ENCODE results near the gene DHRSX. TPM values are rescaled to one million over a fixed set of nuclear protein-coding genes. Genes with fewer than 3 reads are reported as not detected.

The DHRSX gene
- total and polyA plus RNA-seq, 2 of the 8 experiments (the other 6 are each of a cell fraction or from before 2014, with no cell fraction given) = 35.1 to 43.4 TPM

GRCh38 chrX:2176733-2177132 is 324.0 kb downstream of the DHRSX start:
- ChIA-PET CTCF (ENCODE audit: partially characterized antibody) (no interaction called here), POLR2A (ENCODE audit: partially characterized antibody) (no interaction called here)
- no peaks in the 10 kb centered on the region for H3K27me3 ChIP-seq (replicated peaks in 1 of 4; ENCODE audit: control insufficient read depth in 3 of 4, extremely low read depth in 1 of 4, insufficient read depth in 3 of 4, low read length in 3 of 4)
- no peaks in the 10 kb centered on the region for H3K79me2 ChIP-seq (ENCODE audit: control insufficient read depth in 1 of 2, insufficient read depth in 2 of 2, low read length in 2 of 2)
- H4K20me1 ChIP-seq (replicated peaks in 1 of 2; ENCODE audit: control insufficient read depth in 1 of 2, insufficient read depth in 2 of 2, low read length in 2 of 2) = no peaks in the 10 kb centered on the region
- H3K4me3 ChIP-seq (ENCODE audit: extremely low read depth in 1 of 4, insufficient read depth in 2 of 4, low read depth in 3 of 4, low read length in 4 of 4) = no peak overlapping the region
- no peak overlapping the region for H2AFZ ChIP-seq (ENCODE audit: low read length)
- no peak overlapping the region for H2BK15ac ChIP-seq (ENCODE audit: low read length)
- no peak overlapping the region for H3K4me2 ChIP-seq (ENCODE audit: insufficient read depth in 1 of 2, low read depth in 2 of 2, low read length in 2 of 2)
- H3K56ac ChIP-seq (replicated peaks; ENCODE audit: insufficient read length, low read depth, low read length) = no peak overlapping the region
- H3K9me3 ChIP-seq (ENCODE audit: insufficient read depth in 2 of 2, low read depth in 1 of 2, low read length in 1 of 2) = no peaks in the 10 kb centered on the region
- H3K27ac ChIP-seq (ENCODE audit: low read depth, low read length) = 0 out of 2 replicates have a peak overlapping the region, but pooled peaks have one; percentile 52
- no peak overlapping the region for H4K5ac ChIP-seq (ENCODE audit: insufficient read length, low read depth, low read length)
- no peak overlapping the region for H3K14ac ChIP-seq (ENCODE audit: insufficient read length)
- H2BK120ac ChIP-seq (replicated peaks; ENCODE audit: low read depth, low read length) = no peak overlapping the region
- FAIRE-seq (no peak), DNase-seq (ENCODE audit: low read depth in 1 of 2, low spot score in 2 of 2) (no peak)
- H3K79me1 ChIP-seq (ENCODE audit: low read depth, low read length) = no peaks in the 10 kb centered on the region
- H2BK5ac ChIP-seq (ENCODE audit: low read depth, low read length) = no peak overlapping the region; the same call in 1 of the 2 replicates
- peaks cover 0 to under 1% (median 0%) of the 10 kb centered on the region in 4 experiments; a peak in 2 of 7 replicates for H3K4me1 ChIP-seq (replicated peaks in 1 of 4; ENCODE audit: control insufficient read depth in 3 of 4, insufficient read depth in 4 of 4, low read length in 3 of 4)
- H2BK12ac ChIP-seq (ENCODE audit: low read depth, low read length) = no peak overlapping the region; the same call in 1 of the 2 replicates
- no peak overlapping the region for H3K4ac ChIP-seq (replicated peaks; ENCODE audit: insufficient read length, low read depth, low read length)
- H3K36me3 ChIP-seq (ENCODE audit: control insufficient read depth in 2 of 4, insufficient read depth in 4 of 4, low read length in 3 of 4) = no peaks in the 10 kb centered on the region; a peak in 2 of 8 replicates
- H3K23me2 ChIP-seq (ENCODE audit: low read depth, low read length) = no peaks in the 10 kb centered on the region; the same call in 1 of the 2 replicates
- 0 out of 2 replicates have a peak overlapping the region, but pooled peaks have one; percentile 42 for H2AK5ac ChIP-seq (ENCODE audit: low read depth, low read length)
- no peak overlapping the region for H4K8ac ChIP-seq (ENCODE audit: extremely low read depth, insufficient read depth, low read length)
- H3K18ac ChIP-seq (ENCODE audit: extremely low read depth, low read length) = no peak overlapping the region
- WGBS, 2 experiments (ENCODE audit: extremely low coverage in 1 of 2, insufficient coverage in 1 of 2, insufficient read length in 1 of 2, insufficient replicate concordance in 2 of 2, low coverage in 1 of 2, low lambda C conversion rate in 2 of 2, missing lambda C conversion rate in 1 of 2) = 97% methylated on average over 5 of the region's 5 CpGs; no CpG with 5 or more reads in 1 of the 2 experiments
- H3K23ac ChIP-seq (ENCODE audit: insufficient read length) = no peak overlapping the region
- H3K9ac ChIP-seq (replicated peaks in 1 of 4; ENCODE audit: extremely low read depth in 1 of 4, low read depth in 3 of 4, low read length in 3 of 4) = no peak overlapping the region
- H2BK20ac ChIP-seq (ENCODE audit: low read length) = no peak overlapping the region
- H4K91ac ChIP-seq (replicated peaks; ENCODE audit: insufficient read length, low read length) = peak overlapping the region; percentile 4
- TF ChIP-seq RXRA (IDR thresholded peaks at IDR 0.05; ENCODE audit: insufficient read depth, low read depth, low read length) = no peak
- no peak for TF ChIP-seq RFX5 (IDR thresholded peaks at IDR 0.05; ENCODE audit: borderline replicate concordance, low read depth, low read length)
- TF ChIP-seq ASH2L (IDR thresholded peaks at IDR 0.05; ENCODE audit: low read length) = no peak
- no peak for TF ChIP-seq TAF7 (optimal IDR thresholded peaks at IDR 0.05; ENCODE audit: borderline replicate concordance, low read depth, low read length)
- TF ChIP-seq CEBPB (IDR thresholded peaks at IDR 0.05; ENCODE audit: low read depth, low read length) = no peak
- TF ChIP-seq E2F6 (IDR thresholded peaks at IDR 0.05) = no peak
- TF ChIP-seq CHD1 (IDR thresholded peaks at IDR 0.05; ENCODE audit: low read depth, low read length) = no peak
- no peak for TF ChIP-seq CREB1 (IDR thresholded peaks at IDR 0.05)
- TF ChIP-seq SP4 (IDR thresholded peaks at IDR 0.05; ENCODE audit: low read length) = no peak
- no peak for TF ChIP-seq GABPA (IDR thresholded peaks at IDR 0.05; ENCODE audit: borderline replicate concordance, insufficient read depth, low read length)
- TF ChIP-seq HDAC6 (IDR thresholded peaks at IDR 0.05; ENCODE audit: low read depth, low read length) = no peak
- TF ChIP-seq FOSL1 (IDR thresholded peaks at IDR 0.05; ENCODE audit: insufficient read depth, low read depth, low read length) = no peak
- no peak for TF ChIP-seq BCL11A (IDR thresholded peaks at IDR 0.05; ENCODE audit: low read depth in 2 of 2, low read length in 2 of 2)
- no peak for TF ChIP-seq KDM5A (IDR thresholded peaks at IDR 0.05; ENCODE audit: low read length)
- TF ChIP-seq MAX (IDR thresholded peaks at IDR 0.05) = no peak
